ENCODE data around the gene BACH2.

The BACH2 gene

DNA sequence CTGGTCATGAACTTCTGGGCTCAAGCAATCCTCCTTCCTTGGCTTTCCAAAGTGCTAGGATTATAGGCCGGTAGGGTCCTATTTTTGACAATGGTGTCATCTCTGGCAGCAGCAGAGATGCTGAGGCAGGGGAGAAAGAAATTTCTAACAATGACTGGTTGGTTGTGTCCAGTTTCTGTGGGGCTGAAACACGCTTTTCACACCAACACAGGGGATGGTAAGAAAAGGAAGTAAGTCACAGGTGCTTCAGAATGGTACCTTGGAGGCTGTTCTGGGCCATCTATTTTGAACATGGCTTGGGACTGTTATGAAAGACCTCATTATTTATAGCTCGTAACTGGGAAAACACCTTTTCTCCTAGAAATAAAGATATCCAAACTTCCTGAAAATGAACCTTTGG is 329.7 kb downstream of the BACH2 start:
- TF ChIP-seq, protein P1, sequence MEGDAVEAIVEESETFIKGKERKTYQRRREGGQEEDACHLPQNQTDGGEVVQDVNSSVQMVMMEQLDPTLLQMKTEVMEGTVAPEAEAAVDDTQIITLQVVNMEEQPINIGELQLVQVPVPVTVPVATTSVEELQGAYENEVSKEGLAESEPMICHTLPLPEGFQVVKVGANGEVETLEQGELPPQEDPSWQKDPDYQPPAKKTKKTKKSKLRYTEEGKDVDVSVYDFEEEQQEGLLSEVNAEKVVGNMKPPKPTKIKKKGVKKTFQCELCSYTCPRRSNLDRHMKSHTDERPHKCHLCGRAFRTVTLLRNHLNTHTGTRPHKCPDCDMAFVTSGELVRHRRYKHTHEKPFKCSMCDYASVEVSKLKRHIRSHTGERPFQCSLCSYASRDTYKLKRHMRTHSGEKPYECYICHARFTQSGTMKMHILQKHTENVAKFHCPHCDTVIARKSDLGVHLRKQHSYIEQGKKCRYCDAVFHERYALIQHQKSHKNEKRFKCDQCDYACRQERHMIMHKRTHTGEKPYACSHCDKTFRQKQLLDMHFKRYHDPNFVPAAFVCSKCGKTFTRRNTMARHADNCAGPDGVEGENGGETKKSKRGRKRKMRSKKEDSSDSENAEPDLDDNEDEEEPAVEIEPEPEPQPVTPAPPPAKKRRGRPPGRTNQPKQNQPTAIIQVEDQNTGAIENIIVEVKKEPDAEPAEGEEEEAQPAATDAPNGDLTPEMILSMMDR (IDR thresholded peaks at IDR 0.05; ENCODE audit: insufficient read depth, low read depth, low read length, missing control alignments) = no peak
- no peak for DNase-seq (ENCODE audit: low read depth)
- H3K4me3 ChIP-seq (ENCODE audit: low read depth, low read length) = no peak overlapping the region

DNA sequence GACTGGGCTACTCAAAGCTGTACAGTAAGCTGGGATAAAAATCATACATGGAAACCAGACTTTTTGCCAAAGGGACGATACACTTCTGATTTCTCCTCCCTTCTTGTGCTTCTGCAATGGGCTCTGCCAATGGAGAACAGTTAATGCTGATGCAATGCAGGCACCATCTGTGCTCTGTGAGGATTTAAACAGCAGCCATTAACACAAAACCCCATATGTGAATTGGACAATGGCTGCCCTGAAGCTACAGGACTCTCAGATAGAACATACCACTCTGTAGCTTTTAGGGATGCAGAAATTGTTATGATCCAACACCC is 330.5 kb downstream of the BACH2 start:
- no peak for DNase-seq (ENCODE audit: low read depth)
- no peak overlapping the region for H3K4me3 ChIP-seq (ENCODE audit: low read depth, low read length)
- TF ChIP-seq, protein P1 (IDR thresholded peaks at IDR 0.05; ENCODE audit: insufficient read depth, low read depth, low read length, missing control alignments) = no peak

DNA sequence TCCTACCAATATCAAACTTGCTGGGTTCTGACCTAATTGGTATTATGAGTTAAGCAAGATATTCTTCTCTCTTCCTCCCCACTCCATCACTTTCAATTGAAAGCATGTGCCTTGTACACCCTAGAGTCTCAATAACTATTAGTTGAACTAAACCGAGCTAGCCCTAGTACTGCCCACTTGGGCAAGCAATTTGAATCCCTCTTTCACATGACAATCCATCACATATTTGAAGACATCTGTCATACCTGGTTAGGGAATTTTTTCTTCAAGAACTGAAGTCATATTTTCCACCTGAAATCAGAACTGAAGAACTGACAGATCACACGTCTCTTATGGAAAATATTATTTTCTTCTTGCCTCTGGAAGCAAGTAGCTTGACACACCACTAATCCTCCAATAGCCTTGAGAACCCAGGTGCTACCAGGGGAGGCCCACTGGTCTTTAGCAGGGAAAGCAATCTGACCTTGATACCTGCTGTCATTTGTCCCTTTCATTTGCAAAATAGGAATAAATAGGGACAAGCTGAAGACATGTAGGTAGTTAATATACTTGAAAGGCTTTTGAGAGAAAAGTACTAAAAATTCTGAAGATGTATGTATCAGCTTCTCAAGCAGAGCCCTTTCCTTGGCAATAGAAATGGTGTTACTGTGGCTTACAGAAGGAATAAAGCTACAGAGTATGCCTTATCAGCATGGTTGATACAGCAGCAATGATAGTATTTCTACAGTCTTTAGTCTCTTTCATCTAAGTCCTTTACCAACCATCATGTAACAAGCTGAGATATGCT is 331.0 kb downstream of the BACH2 start:
- DNase-seq (ENCODE audit: low read depth) = no peak
- TF ChIP-seq, protein P1 (IDR thresholded peaks at IDR 0.05; ENCODE audit: insufficient read depth, low read depth, low read length, missing control alignments) = no peak
- no peak overlapping the region for H3K4me3 ChIP-seq (ENCODE audit: low read depth, low read length)

GRCh38 chr6:89963391-89963790 is 333.3 kb downstream of the BACH2 start:
- TF ChIP-seq, protein P1 (IDR thresholded peaks at IDR 0.05; ENCODE audit: insufficient read depth, low read depth, low read length, missing control alignments) = no peak
- no peak for DNase-seq (ENCODE audit: low read depth)
- no peak overlapping the region for H3K4me3 ChIP-seq (ENCODE audit: low read depth, low read length)

DNA sequence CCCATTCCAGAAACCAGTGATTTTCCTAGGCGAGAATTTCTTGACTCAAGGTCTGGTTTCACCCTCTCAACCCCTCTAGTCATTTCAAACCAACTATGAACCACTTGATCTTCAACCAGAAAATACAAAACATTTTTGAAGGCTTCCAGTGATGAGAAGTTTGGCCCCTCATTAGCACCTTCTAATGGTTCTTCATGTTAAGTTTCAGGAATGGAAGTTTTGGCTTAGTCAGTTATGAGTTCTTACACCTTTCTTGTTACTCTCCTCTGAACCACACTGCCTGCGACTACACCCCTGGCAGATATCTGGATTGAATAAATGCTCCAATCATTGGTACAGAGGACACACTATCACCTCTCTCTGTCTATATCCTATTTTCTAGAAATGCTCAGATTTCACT is 335.2 kb downstream of the BACH2 start:
- TF ChIP-seq, protein P1 (IDR thresholded peaks at IDR 0.05; ENCODE audit: insufficient read depth, low read depth, low read length, missing control alignments) = no peak
- no peak for DNase-seq (ENCODE audit: low read depth)
- no peak overlapping the region for H3K4me3 ChIP-seq (ENCODE audit: low read depth, low read length)

DNA sequence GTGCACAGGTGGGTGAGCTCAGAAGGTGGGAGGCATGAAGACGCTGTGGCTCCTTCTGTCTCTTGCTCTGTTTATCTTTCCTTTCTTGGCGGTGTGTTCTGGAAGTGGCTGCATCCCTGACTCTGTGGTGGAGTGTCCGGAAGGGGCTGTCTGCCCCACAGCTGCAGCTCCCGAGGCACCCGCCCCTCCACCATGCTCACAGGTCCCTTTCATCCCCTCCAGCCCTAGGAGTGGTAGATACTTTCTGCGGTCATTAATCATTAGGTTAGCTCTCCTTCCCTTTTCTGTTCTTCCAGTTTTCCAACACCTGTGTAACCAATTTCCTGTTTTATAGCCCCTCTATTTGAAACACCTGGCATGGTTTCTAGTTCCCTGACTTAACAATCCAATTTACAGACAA is 336.8 kb downstream of the BACH2 start:
- TF ChIP-seq, protein P1 (IDR thresholded peaks at IDR 0.05; ENCODE audit: insufficient read depth, low read depth, low read length, missing control alignments) = no peak

GRCh38 chr6:89956182-89956581 is 340.5 kb downstream of the BACH2 start:
- H3K4me3 ChIP-seq (ENCODE audit: low read depth, low read length) = no peak overlapping the region
- TF ChIP-seq, protein P1 (IDR thresholded peaks at IDR 0.05; ENCODE audit: insufficient read depth, low read depth, low read length, missing control alignments) = no peak
- DNase-seq (ENCODE audit: low read depth) = no peak

More for the DNA sequence above, 336.8 kb downstream of the BACH2 start:
- H3K4me3 ChIP-seq (ENCODE audit: low read depth, low read length) = no peak overlapping the region
- DNase-seq (ENCODE audit: low read depth) = no peak
